Mesodermal cell (in vitro differentiated cells): ENCODE measurements around the gene FAR2.

ENCODE experiments used
- H3K27ac ChIP-seq: 2 replicates; pipeline ENCODE4 v1.7.0; 2013; ENCODE audit warnings: mild to moderate bottlenecking, low read depth, low read length, moderate library complexity; ENCODE audit not compliant: severe bottlenecking
- H3K36me3 ChIP-seq: 2 replicates; pipeline ENCODE4 v1.7.1; 2013; ENCODE audit warnings: mild to moderate bottlenecking, low read length, moderate library complexity; ENCODE audit not compliant: control insufficient read depth, insufficient read depth
- H3K4me1 ChIP-seq: one replicate; pipeline ENCODE4 v1.7.1; 2013; ENCODE audit warnings: mild to moderate bottlenecking, low read length; ENCODE audit not compliant: insufficient read depth, control insufficient read depth, poor library complexity, severe bottlenecking
- H3K4me3 ChIP-seq: 2 replicates; pipeline ENCODE4 v1.7.0; 2013; ENCODE audit warnings: low read length, control low read depth, mild to moderate bottlenecking; ENCODE audit not compliant: insufficient read depth, poor library complexity, severe bottlenecking; ENCODE audit errors: extremely low read depth
- H3K9me3 ChIP-seq: 2 replicates; pipeline ENCODE4 v1.7.1; 2013; ENCODE audit warnings: mild to moderate bottlenecking, low read length, moderate library complexity; ENCODE audit not compliant: control insufficient read depth
- WGBS, 2 experiments: methylation state at CpG; one replicate each; pipeline ENCODE4 v1.1.5; 2013; ENCODE audit warnings: missing lambda C conversion rate in 2 of 2; ENCODE audit not compliant: insufficient coverage in 2 of 2; 5-methylcytosine and 5-hydroxymethylcytosine counted together

The FAR2 gene

GRCh38 chr12:29329411-29329810 is 180.3 kb downstream of the FAR2 start:
- no peak overlapping the region for H3K27ac ChIP-seq
- H3K4me3 ChIP-seq, result no peak overlapping the region
- no peaks in the 10 kb centered on the region for H3K36me3 ChIP-seq
- whole genome bisulfite sequencing, 2 experiments, result no CpG with 5 or more reads among the region's 1 CpG
- H3K9me3 ChIP-seq, result no peaks in the 10 kb centered on the region
- no peaks in the 10 kb centered on the region for H3K4me1 ChIP-seq

GRCh38 chr12:29333178-29333577 is 184.1 kb downstream of the FAR2 start:
- H3K4me1 ChIP-seq, result no peaks in the 10 kb centered on the region
- H3K9me3 ChIP-seq, result no peaks in the 10 kb centered on the region
- H3K4me3 ChIP-seq, result no peak overlapping the region
- WGBS, 2 experiments, result no CpG with 5 or more reads among the region's 1 CpG
- H3K27ac ChIP-seq, result no peak overlapping the region
- no peaks in the 10 kb centered on the region for H3K36me3 ChIP-seq

DNA sequence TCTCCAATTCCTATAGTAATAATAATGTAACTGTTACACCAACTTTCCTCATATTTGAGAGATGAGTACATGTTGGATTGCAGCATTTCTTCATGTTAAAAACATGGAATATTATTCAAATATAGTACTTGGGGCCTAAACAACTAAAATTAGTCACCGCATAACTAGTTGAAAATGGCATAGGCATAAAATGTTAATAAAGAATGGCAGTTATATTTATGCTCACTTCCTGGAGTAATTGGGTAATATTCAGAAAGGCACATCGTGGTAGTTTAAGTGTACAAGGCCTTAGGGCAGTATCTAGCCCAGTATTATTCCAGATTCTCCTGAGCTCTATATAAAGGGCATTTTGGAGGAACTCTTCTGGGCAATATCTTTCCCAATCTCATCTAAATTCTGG is 185.9 kb downstream of the FAR2 start:
- no peak overlapping the region for H3K27ac ChIP-seq

GRCh38 chr12:29337325-29337724 is 188.2 kb downstream of the FAR2 start:
- Histone ChIP-seq H3K4me3 (no peak overlapping the region), H3K27ac (no peak overlapping the region), H3K9me3 (no peaks in the 10 kb centered on the region), H3K36me3 (peaks cover 17% of the 10 kb centered on the region), H3K4me1 (no peaks in the 10 kb centered on the region)
- WGBS, 2 experiments, result no CpG with 5 or more reads among the region's 1 CpG

More for the DNA sequence above, 185.9 kb downstream of the FAR2 start:
- Histone ChIP-seq H3K36me3 (peaks cover 7% of the 10 kb centered on the region), H3K9me3 (no peaks in the 10 kb centered on the region), H3K4me3 (no peak overlapping the region), H3K4me1 (no peaks in the 10 kb centered on the region)
- 92% methylated on average over 2 of the region's 2 CpGs; no CpG with 5 or more reads in 1 of the 2 experiments for WGBS, 2 experiments

GRCh38 chr12:29343022-29343799 is 194.1 kb downstream of the FAR2 start:
- H3K9me3 ChIP-seq, result no peaks in the 10 kb centered on the region
- no peaks in the 10 kb centered on the region for H3K4me1 ChIP-seq
- no CpG with 5 or more reads among the region's 2 CpGs for WGBS, 2 experiments
- no peak overlapping the region for H3K27ac ChIP-seq
- H3K4me3 ChIP-seq, result no peak overlapping the region
- H3K36me3 ChIP-seq, result peaks cover 40% of the 10 kb centered on the region

GRCh38 chr12:29346769-29347421 is 197.8 kb downstream of the FAR2 start:
- Histone ChIP-seq H3K4me3 (no peak overlapping the region), H3K27ac (no peak overlapping the region), H3K4me1 (no peaks in the 10 kb centered on the region), H3K9me3 (no peaks in the 10 kb centered on the region), H3K36me3 (peaks cover 23% of the 10 kb centered on the region)
- 88 to 100% methylated on average over 1 of the region's 3 CpGs for WGBS, 2 experiments

GRCh38 chr12:29350080-29350479 is 201.0 kb downstream of the FAR2 start:
- Histone ChIP-seq H3K4me3 (no peak overlapping the region), H3K9me3 (no peaks in the 10 kb centered on the region), H3K4me1 (no peaks in the 10 kb centered on the region), H3K36me3 (peaks cover 16% of the 10 kb centered on the region), H3K27ac (no peak overlapping the region)

DNA sequence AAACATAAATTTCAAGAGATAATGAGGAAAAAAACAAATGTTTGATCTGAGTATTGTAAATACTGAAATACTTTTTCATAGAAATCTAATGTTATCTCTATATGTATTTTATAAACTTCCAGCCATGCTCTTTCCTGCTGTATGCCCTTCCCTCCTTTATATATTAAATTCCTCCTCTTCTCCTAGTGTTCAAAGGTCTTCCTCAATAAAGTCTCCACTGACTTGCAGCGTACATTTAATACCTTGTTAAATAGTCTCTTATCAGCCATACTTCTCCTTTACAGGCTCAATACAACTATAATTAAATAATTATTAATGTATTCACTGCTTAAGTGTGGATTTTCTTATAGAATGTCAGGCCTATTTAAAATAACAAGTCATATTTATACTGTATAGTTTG is 205.9 kb downstream of the FAR2 start:
- no peak overlapping the region for H3K27ac ChIP-seq
- no CpG with 5 or more reads among the region's 1 CpG for WGBS, 2 experiments
- H3K4me1 ChIP-seq, result no peaks in the 10 kb centered on the region
- no peak overlapping the region for H3K4me3 ChIP-seq
- no peaks in the 10 kb centered on the region for H3K9me3 ChIP-seq
- H3K36me3 ChIP-seq, result peaks cover 20% of the 10 kb centered on the region

- H3K4me3 ChIP-seq, result no peak overlapping the region
- no peaks in the 10 kb centered on the region for H3K4me1 ChIP-seq
- H3K27ac ChIP-seq, result no peak overlapping the region
- H3K9me3 ChIP-seq, result no peaks in the 10 kb centered on the region
- peaks cover 23% of the 10 kb centered on the region for H3K36me3 ChIP-seq
- no CpG with 5 or more reads among the region's 2 CpGs for WGBS, 2 experiments
Measured at GRCh38 chr12:29365091-29365490, 216.0 kb downstream of the FAR2 start.

GRCh38 chr12:29374012-29374411 is 224.9 kb downstream of the FAR2 start:
- H3K27ac ChIP-seq, result no peak overlapping the region
- H3K4me3 ChIP-seq, result no peak overlapping the region
- H3K4me1 ChIP-seq, result no peaks in the 10 kb centered on the region
- H3K9me3 ChIP-seq, result no peaks in the 10 kb centered on the region
- 83 to 85% methylated on average over 2 of the region's 2 CpGs for WGBS, 2 experiments
- H3K36me3 ChIP-seq, result peaks cover 17% of the 10 kb centered on the region

- Histone ChIP-seq H3K9me3 (no peaks in the 10 kb centered on the region), H3K4me1 (peaks cover 3% of the 10 kb centered on the region), H3K4me3 (no peak overlapping the region), H3K36me3 (peaks cover 17% of the 10 kb centered on the region), H3K27ac (no peak overlapping the region)
- WGBS, 2 experiments, result 100% methylated on average over 3 to 4 of the region's 4 CpGs
Measured at GRCh38 chr12:29374913-29375312, 225.8 kb downstream of the FAR2 start.
